GM10266 (cell line): Measurements from ENCODE around the gene USP7.
"Not testable (repeated sequence)": the region's sequence is repeated elsewhere in the genome, so short reads cannot be mapped to it uniquely, and the experiment has no call there.

Experiments
- DNase-seq: peaks from one replicate; pipeline ENCODE4 v3.0.0; 2012; ENCODE audit errors: extremely low spot score
- TF ChIP-seq, protein P1 (sequence below): IDR thresholded peaks from 2 replicates; pipeline ENCODE4 v1.5.1; 2012; ENCODE audit warnings: mild to moderate bottlenecking, low read depth; ENCODE audit not compliant: control insufficient read depth, insufficient read depth; ENCODE audit errors: missing control alignments

The USP7 gene

DNA sequence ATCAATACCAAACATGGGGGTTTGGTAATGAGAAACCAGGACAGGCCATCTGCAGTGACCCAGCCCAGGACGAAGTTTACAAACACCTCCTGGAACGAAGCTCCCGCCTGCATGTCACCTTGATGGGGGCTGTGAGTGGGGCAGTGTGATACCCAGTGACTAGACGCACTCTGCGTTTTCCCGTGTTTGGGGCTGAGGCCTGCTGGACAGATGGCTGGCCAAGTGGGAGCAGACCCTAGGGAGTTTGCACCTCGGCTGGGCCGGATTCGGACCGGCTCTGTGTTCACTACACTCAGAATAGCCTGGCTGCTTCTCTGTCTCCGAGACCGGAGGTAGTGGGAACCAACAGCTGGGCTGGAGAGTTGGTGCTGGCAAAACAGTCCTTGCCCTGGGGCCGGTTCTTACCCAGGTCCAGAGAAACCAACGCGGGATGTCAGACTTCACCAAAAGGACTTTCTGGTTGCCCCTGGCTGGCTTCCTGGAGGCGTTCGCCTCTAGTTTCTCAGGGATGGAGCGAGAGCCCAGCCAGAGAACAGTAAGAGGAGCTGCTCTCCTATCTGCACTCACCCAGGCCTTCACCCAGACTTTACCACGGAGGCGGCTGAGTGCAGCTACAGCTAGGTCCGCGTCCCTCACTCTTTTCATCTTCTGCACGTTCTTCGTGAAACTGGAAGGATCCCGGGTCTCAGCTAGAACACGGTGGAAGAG is 115.3 kb downstream of the USP7 start:
- DNase-seq, result no peak
- TF ChIP-seq, protein P1, sequence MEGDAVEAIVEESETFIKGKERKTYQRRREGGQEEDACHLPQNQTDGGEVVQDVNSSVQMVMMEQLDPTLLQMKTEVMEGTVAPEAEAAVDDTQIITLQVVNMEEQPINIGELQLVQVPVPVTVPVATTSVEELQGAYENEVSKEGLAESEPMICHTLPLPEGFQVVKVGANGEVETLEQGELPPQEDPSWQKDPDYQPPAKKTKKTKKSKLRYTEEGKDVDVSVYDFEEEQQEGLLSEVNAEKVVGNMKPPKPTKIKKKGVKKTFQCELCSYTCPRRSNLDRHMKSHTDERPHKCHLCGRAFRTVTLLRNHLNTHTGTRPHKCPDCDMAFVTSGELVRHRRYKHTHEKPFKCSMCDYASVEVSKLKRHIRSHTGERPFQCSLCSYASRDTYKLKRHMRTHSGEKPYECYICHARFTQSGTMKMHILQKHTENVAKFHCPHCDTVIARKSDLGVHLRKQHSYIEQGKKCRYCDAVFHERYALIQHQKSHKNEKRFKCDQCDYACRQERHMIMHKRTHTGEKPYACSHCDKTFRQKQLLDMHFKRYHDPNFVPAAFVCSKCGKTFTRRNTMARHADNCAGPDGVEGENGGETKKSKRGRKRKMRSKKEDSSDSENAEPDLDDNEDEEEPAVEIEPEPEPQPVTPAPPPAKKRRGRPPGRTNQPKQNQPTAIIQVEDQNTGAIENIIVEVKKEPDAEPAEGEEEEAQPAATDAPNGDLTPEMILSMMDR, result no peak

DNA sequence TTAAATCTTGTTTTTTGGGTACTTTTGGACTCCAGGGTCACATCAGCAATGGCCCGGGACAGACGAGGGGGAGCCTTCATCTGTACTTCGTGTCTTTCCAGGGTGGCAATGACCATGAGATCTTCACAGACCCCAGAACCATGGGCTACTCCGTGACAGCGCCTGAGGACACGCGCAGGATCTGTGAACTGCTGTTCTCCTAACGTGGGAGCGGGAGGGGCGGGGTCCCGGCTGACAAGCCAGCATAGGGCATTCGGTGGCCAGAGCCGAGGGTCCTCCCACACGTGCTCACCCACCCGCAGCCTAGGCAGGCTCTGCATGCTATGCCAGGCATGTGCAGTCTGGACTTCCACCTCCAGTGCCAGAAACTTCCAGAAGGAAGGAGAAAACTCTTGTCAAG is 116.1 kb downstream of the USP7 start:
- DNase-seq, result no peak
- TF ChIP-seq, protein P1, result no peak

DNA sequence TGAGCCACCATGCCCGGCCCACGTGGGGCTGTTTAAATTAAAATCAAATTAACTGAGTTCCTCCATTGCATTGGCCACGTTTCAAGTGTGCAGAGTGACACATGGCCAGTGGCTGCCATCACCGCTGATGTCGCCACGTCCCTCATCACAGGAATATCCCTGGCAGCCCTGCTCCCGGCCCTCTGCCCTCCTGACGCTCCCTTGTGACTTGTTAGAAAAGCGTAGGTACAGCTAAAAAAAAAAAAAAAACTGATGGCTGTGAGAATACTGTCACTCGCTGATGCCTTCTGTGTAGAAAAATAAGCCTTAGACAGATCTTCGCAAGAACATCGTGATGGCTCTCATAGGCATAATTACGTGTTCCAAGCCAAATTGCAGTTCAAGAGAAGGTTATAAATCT is 116.6 kb downstream of the USP7 start:
- no peak for DNase-seq
- TF ChIP-seq, protein P1, result no peak

DNA sequence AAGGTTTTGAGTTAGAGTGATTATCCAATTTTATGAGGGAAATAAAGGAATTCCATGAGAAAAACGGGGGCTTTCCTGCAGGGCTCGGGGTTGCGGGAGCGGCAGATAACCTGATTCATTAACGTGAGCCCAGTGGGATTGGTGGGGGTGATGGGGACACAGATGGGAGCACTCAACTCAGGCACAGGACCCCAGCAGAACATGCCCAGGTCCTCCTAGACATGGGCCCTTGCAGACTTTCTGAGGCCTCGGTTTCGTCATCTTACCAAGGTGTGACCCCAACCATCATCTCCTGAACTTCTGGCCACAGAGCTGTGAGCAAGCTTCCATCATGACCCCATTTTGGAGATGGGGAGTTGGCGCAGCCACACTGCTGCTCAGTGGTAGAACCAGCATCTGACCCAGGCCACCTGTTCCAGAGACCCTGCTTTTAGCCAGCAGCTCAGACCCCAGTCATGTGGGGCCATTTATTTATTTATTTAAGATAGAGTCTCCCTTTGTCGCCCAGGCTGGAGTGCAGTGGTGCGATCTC is 117.2 kb downstream of the USP7 start:
- DNase-seq, result no peak

DNA sequence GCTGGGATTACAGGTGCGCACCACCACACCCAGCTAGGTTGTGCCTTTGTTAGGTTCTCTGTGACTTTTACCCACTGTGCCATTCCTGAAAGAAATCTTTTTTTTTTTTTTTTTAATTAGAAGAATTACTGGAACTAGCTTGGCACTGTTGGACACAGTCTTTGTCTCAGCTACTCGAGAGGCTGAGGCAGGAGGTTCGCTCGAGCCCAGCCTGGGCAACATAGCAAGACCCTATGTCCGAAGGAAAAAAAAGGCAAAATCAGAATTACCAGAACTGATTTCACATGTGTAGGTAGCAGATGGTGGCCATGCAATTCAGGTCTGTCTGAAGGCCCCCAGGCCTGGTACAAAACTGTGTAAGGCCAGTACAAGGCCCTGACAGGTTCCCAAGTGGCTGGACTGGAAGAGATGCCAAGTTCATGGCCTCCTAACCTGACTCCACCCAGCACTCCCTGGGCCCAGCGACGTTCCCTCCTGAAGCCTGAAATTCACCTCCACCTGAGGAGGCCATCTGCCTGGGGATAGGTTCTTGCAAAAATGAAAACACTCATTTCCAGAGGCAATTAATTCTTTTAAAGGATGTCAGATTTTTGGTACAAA is 117.9 kb downstream of the USP7 start:
- TF ChIP-seq, protein P1, result no peak
- no peak for DNase-seq

More for the DNA sequence above, 117.2 kb downstream of the USP7 start:
- TF ChIP-seq, protein P1, result no peak

DNA sequence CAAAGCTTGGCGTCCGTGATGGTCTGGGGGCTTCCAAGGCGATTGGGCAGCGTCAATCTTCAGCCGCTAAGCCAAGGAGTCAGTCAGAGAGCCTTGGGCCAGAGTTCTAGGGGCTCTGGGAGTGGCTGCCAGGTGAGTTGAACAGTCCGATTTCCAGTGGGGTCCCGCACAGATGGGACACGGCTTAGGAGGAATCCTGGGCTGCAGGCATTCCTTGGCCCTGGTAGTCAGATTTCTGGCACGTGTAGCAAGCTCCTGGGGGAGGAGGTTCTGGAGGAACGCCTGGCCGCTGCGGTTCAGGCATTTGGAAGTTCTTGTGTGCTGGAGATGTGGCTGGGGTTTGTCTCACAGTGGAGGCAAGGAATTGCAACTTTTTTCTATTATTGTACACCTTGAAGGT is 120.4 kb downstream of the USP7 start:
- DNase-seq, result not testable (repeated sequence)
